ENCODE data around the gene NUP133. TPM values are rescaled to one million over a fixed set of nuclear protein-coding genes. Genes with fewer than 3 reads are reported as not detected.

Gene NUP133
- total and polyA plus RNA-seq, 2 donors (not counting 1 experiment from before 2014, with no cell fraction given) = 10.5 to 50.5 TPM

DNA sequence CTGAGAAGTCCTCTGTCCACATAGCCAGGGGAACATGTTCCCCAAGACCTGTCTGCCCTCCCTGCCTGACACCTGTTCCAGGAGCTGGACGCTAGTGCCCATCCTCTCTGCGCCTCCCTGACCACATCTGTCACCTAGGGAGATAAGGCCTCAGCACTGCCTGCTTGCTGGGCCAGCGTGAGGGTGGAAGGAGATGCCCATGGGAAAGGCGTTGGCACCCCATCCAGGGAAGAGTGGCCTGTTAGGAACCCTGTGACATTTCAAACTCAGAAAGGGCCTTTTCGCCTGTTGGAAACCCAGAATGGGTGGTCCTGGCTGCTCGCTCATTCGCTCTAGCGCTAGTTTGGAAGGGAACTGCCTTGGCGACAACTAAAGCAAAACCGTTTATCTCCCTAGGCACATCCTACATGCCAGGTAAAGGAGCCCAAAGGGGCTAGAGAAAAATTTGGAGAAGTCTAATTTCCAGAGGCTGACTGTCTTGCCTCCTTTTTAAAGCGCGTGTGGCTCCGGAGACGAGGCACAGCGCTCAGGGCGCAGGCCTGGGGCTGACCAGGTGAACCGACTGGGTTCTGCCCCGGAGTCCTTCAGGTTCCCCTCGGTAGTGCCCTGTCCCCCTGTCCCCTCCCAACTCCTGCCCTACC is 74.7 kb downstream of the NUP133 start:
- Mint-ChIP-seq H3K27me3 (peaks cover 42% of the 10 kb centered on the region), H3K9me3 (ENCODE audit: insufficient read depth) (no peaks in the 10 kb centered on the region), H3K4me3 (no peak overlapping the region), H3K4me1 (peaks cover 14% of the 10 kb centered on the region), H3K27ac (no peak overlapping the region)
- H3K9me3 ChIP-seq (ENCODE audit: control extremely low read depth in 1 of 3, control insufficient read depth in 2 of 3, insufficient read depth in 1 of 3, low read length in 2 of 3) = peaks cover 0 to 26% (median 0%) of the 10 kb centered on the region in 3 donors
- H3K27me3 ChIP-seq (replicated peaks in 1 of 4; ENCODE audit: control extremely low read depth in 1 of 4, control insufficient read depth in 3 of 4, insufficient read depth in 4 of 4, low read length in 3 of 4) = peaks cover 0 to 63% (median 44%) of the 10 kb centered on the region in 4 experiments
- 23% methylated on average over 17 of the region's 19 CpGs for WGBS (ENCODE audit: insufficient coverage)
- no peak overlapping the region for H3K4me3 ChIP-seq (ENCODE audit: control extremely low read depth in 1 of 5, extremely low read depth in 1 of 5, insufficient read depth in 1 of 5, low read depth in 2 of 5, low read length in 4 of 5)
- H3K4me2 ChIP-seq (replicated peaks; ENCODE audit: low read depth, low read length, poor library complexity, severe bottlenecking) = no peak overlapping the region
- no peaks in the 10 kb centered on the region for H3K79me2 ChIP-seq (ENCODE audit: control insufficient read depth, insufficient read depth, low read length)
- H3K9ac ChIP-seq (ENCODE audit: low read length) = no peak overlapping the region
- no peak for ATAC-seq (ENCODE audit: low read depth)
- intact Hi-C loops (cut with micrococcal nuclease) = no loop called here
- peak; percentile 14 for DNase-seq
- peaks cover 26 to 27% of the 10 kb centered on the region in 2 donors for H3K4me1 ChIP-seq (ENCODE audit: control insufficient read depth in 2 of 2, insufficient read depth in 2 of 2, low read length in 2 of 2)
- no peaks in the 10 kb centered on the region for H3K36me3 ChIP-seq (replicated peaks in 1 of 2; ENCODE audit: control extremely low read depth in 1 of 2, control insufficient read depth in 1 of 2, extremely low read depth in 1 of 2, insufficient read depth in 2 of 2, low read length in 1 of 2)
- ChIA-PET POLR2A (no interaction called here), CTCF (no interaction called here)
- H3K27ac ChIP-seq (ENCODE audit: low read length in 2 of 2) = no peak overlapping the region
- TF ChIP-seq, protein P1, sequence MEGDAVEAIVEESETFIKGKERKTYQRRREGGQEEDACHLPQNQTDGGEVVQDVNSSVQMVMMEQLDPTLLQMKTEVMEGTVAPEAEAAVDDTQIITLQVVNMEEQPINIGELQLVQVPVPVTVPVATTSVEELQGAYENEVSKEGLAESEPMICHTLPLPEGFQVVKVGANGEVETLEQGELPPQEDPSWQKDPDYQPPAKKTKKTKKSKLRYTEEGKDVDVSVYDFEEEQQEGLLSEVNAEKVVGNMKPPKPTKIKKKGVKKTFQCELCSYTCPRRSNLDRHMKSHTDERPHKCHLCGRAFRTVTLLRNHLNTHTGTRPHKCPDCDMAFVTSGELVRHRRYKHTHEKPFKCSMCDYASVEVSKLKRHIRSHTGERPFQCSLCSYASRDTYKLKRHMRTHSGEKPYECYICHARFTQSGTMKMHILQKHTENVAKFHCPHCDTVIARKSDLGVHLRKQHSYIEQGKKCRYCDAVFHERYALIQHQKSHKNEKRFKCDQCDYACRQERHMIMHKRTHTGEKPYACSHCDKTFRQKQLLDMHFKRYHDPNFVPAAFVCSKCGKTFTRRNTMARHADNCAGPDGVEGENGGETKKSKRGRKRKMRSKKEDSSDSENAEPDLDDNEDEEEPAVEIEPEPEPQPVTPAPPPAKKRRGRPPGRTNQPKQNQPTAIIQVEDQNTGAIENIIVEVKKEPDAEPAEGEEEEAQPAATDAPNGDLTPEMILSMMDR (IDR thresholded peaks at IDR 0.05) = no peak
- TF ChIP-seq EZH2 (IDR thresholded peaks at IDR 0.05; ENCODE audit: borderline replicate concordance, insufficient read depth, low read depth, low read length, poor library complexity, severe bottlenecking) = peak; percentile 4
- no peak overlapping the region for H2AFZ ChIP-seq (ENCODE audit: insufficient read depth, low read depth, low read length, poor library complexity, severe bottlenecking)
- no peaks in the 10 kb centered on the region for H4K20me1 ChIP-seq (ENCODE audit: control insufficient read depth, insufficient read depth, low read length, poor library complexity, severe bottlenecking)

- ATAC-seq (ENCODE audit: low read depth) (no peak), DNase-seq (no peak)
- Histone ChIP-seq H3K27ac (ENCODE audit: low read length in 2 of 2) (no peak overlapping the region), H3K9ac (ENCODE audit: low read length) (no peak overlapping the region), H3K9me3 (ENCODE audit: control extremely low read depth in 1 of 3, control insufficient read depth in 2 of 3, insufficient read depth in 1 of 3, low read length in 2 of 3) (peaks cover 0 to 26% (median 0%) of the 10 kb centered on the region in 3 donors), H3K4me2 (replicated peaks; ENCODE audit: low read depth, low read length, poor library complexity, severe bottlenecking) (no peak overlapping the region), H3K4me3 (ENCODE audit: control extremely low read depth in 1 of 5, extremely low read depth in 1 of 5, insufficient read depth in 1 of 5, low read depth in 2 of 5, low read length in 4 of 5) (no peak overlapping the region), H3K79me2 (ENCODE audit: control insufficient read depth, insufficient read depth, low read length) (no peaks in the 10 kb centered on the region), H3K36me3 (replicated peaks in 1 of 2; ENCODE audit: control extremely low read depth in 1 of 2, control insufficient read depth in 1 of 2, extremely low read depth in 1 of 2, insufficient read depth in 2 of 2, low read length in 1 of 2) (no peaks in the 10 kb centered on the region), H4K20me1 (ENCODE audit: control insufficient read depth, insufficient read depth, low read length, poor library complexity, severe bottlenecking) (no peaks in the 10 kb centered on the region), H2AFZ (ENCODE audit: insufficient read depth, low read depth, low read length, poor library complexity, severe bottlenecking) (no peak overlapping the region), H3K27me3 (replicated peaks in 1 of 4; ENCODE audit: control extremely low read depth in 1 of 4, control insufficient read depth in 3 of 4, insufficient read depth in 4 of 4, low read length in 3 of 4) (peaks cover 0 to 63% (median 46%) of the 10 kb centered on the region in 4 experiments), H3K4me1 (ENCODE audit: control insufficient read depth in 2 of 2, insufficient read depth in 2 of 2, low read length in 2 of 2) (peaks cover 26 to 27% of the 10 kb centered on the region in 2 donors)
- intact Hi-C loops (cut with micrococcal nuclease) = no loop called here
- ChIA-PET POLR2A (no interaction called here), CTCF (no interaction called here)
- H3K27ac Mint-ChIP-seq = no peak overlapping the region
- H3K9me3 Mint-ChIP-seq (ENCODE audit: insufficient read depth) = no peaks in the 10 kb centered on the region
- peak; percentile 7 for TF ChIP-seq EZH2 (IDR thresholded peaks at IDR 0.05; ENCODE audit: borderline replicate concordance, insufficient read depth, low read depth, low read length, poor library complexity, severe bottlenecking)
- TF ChIP-seq, protein P1 (IDR thresholded peaks at IDR 0.05) = no peak
- H3K4me3 Mint-ChIP-seq = peak overlapping the region; percentile 45
- H3K27me3 Mint-ChIP-seq = peaks cover 48% of the 10 kb centered on the region
- peaks cover 14% of the 10 kb centered on the region for H3K4me1 Mint-ChIP-seq
- WGBS (ENCODE audit: insufficient coverage) = 19% methylated on average over 37 of the region's 37 CpGs
Measured at GRCh38 chr1:229432905-229433304, 75.2 kb downstream of the NUP133 start.
